IMR-90 (cell line): ENCODE measurements around the gene TES. TPM values are rescaled to one million over a fixed set of nuclear protein-coding genes. Genes with fewer than 3 reads are reported as not detected.

Source experiments
- ATAC-seq: fragments of 200-7000 bp; cut with Tn5 transposase; 2 replicates; pipeline ENCODE4 v1.9.1; 2020; ENCODE audit warnings: low read depth, mild to moderate bottlenecking, moderate library complexity
- BruUV-seq: library from RNA; stranded (reverse); fragments of 400-500 nt; replicated peaks from 2 replicates; lab custom pipeline; 2021; lab: Mats Ljungman, UMichigan
- CTCF ChIA-PET: fragments of 300-600 bp; formaldehyde crosslinking; extraction: SDS; loops from one replicate; lab custom pipeline; 2021; ENCODE audit warnings: antibody characterized with exemption; lab: Yijun Ruan, JAX
- POLR2A ChIA-PET: fragments of 300-600 bp; sonication (Branson Sonifier 250); formaldehyde crosslinking; loops from one replicate; lab custom pipeline; 2022; ENCODE audit warnings: antibody characterized with exemption; ENCODE audit not compliant: unreplicated experiment; lab: Charles Lee
- DNase-seq: peaks from one replicate; pipeline ENCODE4 v3.0.0; 2013
- H2AFZ ChIP-seq: replicated peaks from 2 replicates; pipeline ENCODE3; 2013; ENCODE audit warnings: low read length, mild to moderate bottlenecking; ENCODE audit not compliant: poor library complexity
- H2AK5ac ChIP-seq: 2 replicates; pipeline ENCODE4 v1.6.1; 2013; ENCODE audit warnings: low read depth, low read length, inconsistent platforms
- H2AK9ac ChIP-seq: replicated peaks from 2 replicates; pipeline ENCODE3; 2013; ENCODE audit warnings: mild to moderate bottlenecking, low read depth, low read length, moderate library complexity; ENCODE audit not compliant: poor library complexity
- H2BK120ac ChIP-seq: 2 replicates; pipeline ENCODE4 v1.6.1; 2013; ENCODE audit warnings: low read depth, low read length, inconsistent platforms
- H2BK15ac ChIP-seq: 3 replicates; pipeline ENCODE4 v1.6.1; 2013; ENCODE audit warnings: low read depth, low read length, inconsistent platforms
- H2BK20ac ChIP-seq: 2 replicates; pipeline ENCODE4 v1.6.1; 2013; ENCODE audit warnings: low read depth, mild to moderate bottlenecking, inconsistent platforms, low read length, moderate library complexity
- H2BK5ac ChIP-seq: 2 replicates; pipeline ENCODE4 v1.6.1; 2013; ENCODE audit warnings: mild to moderate bottlenecking, low read depth, low read length, inconsistent platforms; ENCODE audit not compliant: poor library complexity, severe bottlenecking
- H3K14ac ChIP-seq: replicated peaks from 2 replicates; pipeline ENCODE4 v1.6.1; 2013; ENCODE audit warnings: low read depth, low read length, inconsistent platforms
- H3K18ac ChIP-seq: 2 replicates; pipeline ENCODE4 v1.6.1; 2013; ENCODE audit warnings: low read depth, low read length, control low read depth
- H3K23ac ChIP-seq: 2 replicates; pipeline ENCODE4 v1.6.1; 2013; ENCODE audit warnings: low read depth, low read length, inconsistent platforms
- H3K27ac ChIP-seq: 2 replicates; pipeline ENCODE4 v1.5.1; 2013; ENCODE audit warnings: mild to moderate bottlenecking, control low read depth, low read length; ENCODE audit not compliant: insufficient read depth
- H3K27me3 ChIP-seq: 2 replicates; pipeline ENCODE4 v1.6.1; 2013; ENCODE audit warnings: low read length; ENCODE audit not compliant: control insufficient read depth, insufficient read depth
- H3K36me3 ChIP-seq: 2 replicates; pipeline ENCODE4 v1.6.1; 2013; ENCODE audit warnings: low read length, mixed read lengths; ENCODE audit not compliant: control insufficient read depth, insufficient read depth
- H3K4ac ChIP-seq: 2 replicates; pipeline ENCODE4 v1.6.1; 2013; ENCODE audit warnings: low read depth, low read length, inconsistent platforms
- H3K4me1 ChIP-seq: 2 replicates; pipeline ENCODE4 v1.6.1; 2013; ENCODE audit warnings: low read length, mixed read lengths; ENCODE audit not compliant: control insufficient read depth, insufficient read depth
- H3K4me2 ChIP-seq: 2 replicates; pipeline ENCODE4 v1.6.1; 2013; ENCODE audit warnings: low read depth, mild to moderate bottlenecking, control low read depth, low read length, moderate library complexity
- H3K4me3 ChIP-seq: 2 replicates; pipeline ENCODE4 v1.5.1; 2013; ENCODE audit warnings: low read depth, mild to moderate bottlenecking, control low read depth, low read length, moderate library complexity; ENCODE audit not compliant: insufficient read depth
- H3K56ac ChIP-seq: 2 replicates; pipeline ENCODE4 v1.6.1; 2013; ENCODE audit warnings: low read length, inconsistent platforms; ENCODE audit not compliant: insufficient read depth; ENCODE audit errors: extremely low read depth
- H3K79me1 ChIP-seq, 2 experiments: 2 replicates each; pipeline ENCODE4 v1.6.1; 2013; ENCODE audit warnings: low read length in 2 of 2, inconsistent platforms in 1 of 2, low read depth in 1 of 2
- H3K9ac ChIP-seq: 2 replicates; pipeline ENCODE4 v1.6.1; 2013; ENCODE audit warnings: low read depth, low read length, control low read depth
- H3K9me1 ChIP-seq: 2 replicates; pipeline ENCODE4 v1.6.1; 2013; ENCODE audit warnings: low read length, inconsistent platforms; ENCODE audit not compliant: insufficient read depth
- H3K9me3 ChIP-seq: 2 replicates; pipeline ENCODE4 v1.6.1; 2013; ENCODE audit warnings: low read length; ENCODE audit not compliant: control insufficient read depth, insufficient read depth
- H4K20me1 ChIP-seq: 2 replicates; pipeline ENCODE4 v1.6.1; 2013; ENCODE audit warnings: low read length, inconsistent platforms; ENCODE audit not compliant: insufficient read depth
- H4K5ac ChIP-seq: 2 replicates; pipeline ENCODE4 v1.6.1; 2013; ENCODE audit warnings: mild to moderate bottlenecking, low read depth, low read length, control low read depth
- H4K8ac ChIP-seq, 2 experiments: 2 replicates each; pipeline ENCODE4 v1.6.1; 2013; ENCODE audit warnings: low read depth in 2 of 2, low read length in 2 of 2, control low read depth in 1 of 2, inconsistent platforms in 1 of 2
- H4K91ac ChIP-seq: 2 replicates; pipeline ENCODE4 v1.6.1; 2013; ENCODE audit warnings: low read depth, low read length, inconsistent platforms; ENCODE audit not compliant: insufficient read depth
- CEBPB ChIP-seq: IDR thresholded peaks from 2 replicates; pipeline ENCODE4 v1.6.1; 2012; ENCODE audit warnings: low read depth, low read length, improper control_type of control experiment
- FOS ChIP-seq: fragments of 150-350 bp; IDR thresholded peaks from 2 replicates; pipeline ENCODE4 v1.6.1; 2016; ENCODE audit warnings: low read depth, low read length
- MAFK ChIP-seq: IDR thresholded peaks from 2 replicates; pipeline ENCODE4 v1.6.1; 2012; ENCODE audit warnings: low read depth, low read length, improper control_type of control experiment
- MAZ ChIP-seq: IDR thresholded peaks from 2 replicates; pipeline ENCODE4 v1.6.1; 2012; ENCODE audit warnings: low read depth, mild to moderate bottlenecking, low read length, improper control_type of control experiment, moderate library complexity, borderline replicate concordance
- MXI1 ChIP-seq: IDR thresholded peaks from 2 replicates; pipeline ENCODE4 v1.6.1; 2012; ENCODE audit warnings: low read depth, mild to moderate bottlenecking, low read length, moderate library complexity, borderline replicate concordance
- NFE2L2 ChIP-seq: fragments of 150-350 bp; IDR thresholded peaks from 2 replicates; pipeline ENCODE4 v1.6.1; 2016; ENCODE audit warnings: low read depth, mild to moderate bottlenecking, low read length
- POLR2A ChIP-seq: IDR thresholded peaks from 2 replicates; pipeline ENCODE4 v1.6.1; 2012; ENCODE audit warnings: mild to moderate bottlenecking, low read depth, low read length
- RCOR1 ChIP-seq: IDR thresholded peaks from 2 replicates; pipeline ENCODE4 v1.6.1; 2012; ENCODE audit warnings: mild to moderate bottlenecking, low read length, improper control_type of control experiment; ENCODE audit not compliant: insufficient replicate concordance
- RFX5 ChIP-seq: IDR thresholded peaks from 2 replicates; pipeline ENCODE4 v1.8.0; 2012; ENCODE audit warnings: low read depth, mild to moderate bottlenecking, low read length, moderate library complexity
- WGBS, 2 experiments: methylation state at CpG; one replicate each; pipeline versions ENCODE4 v1.1.5 to v1.1.7; 2013; ENCODE audit warnings: missing lambda C conversion rate in 2 of 2; ENCODE audit not compliant: insufficient read length in 1 of 2; ENCODE audit errors: extremely low coverage in 2 of 2; 5-methylcytosine and 5-hydroxymethylcytosine counted together
- dilution Hi-C: fragments of 300-500 bp; cut with HindIII; formaldehyde crosslinking; loops from one replicate; pipeline ENCODE4 v1.14.3; 2018; ENCODE audit warnings: low sequenced_read_pairs; ENCODE audit not compliant: unreplicated experiment
- in situ Hi-C: fragments of 300-500 bp; cut with MboI; formaldehyde crosslinking; loops from 3 replicates; pipeline ENCODE4 v1.14.3; 2019; ENCODE audit warnings: low sequenced_read_pairs, inconsistent platforms, mixed read lengths
- intact Hi-C: fragments of 100-400 bp; cut with micrococcal nuclease; formaldehyde crosslinking; loops from 2 replicates; pipeline ENCODE4 v1.10.0; 2022
- polyA plus RNA-seq, 3 experiments: library from polyadenylated mRNA; depleted of rRNA; stranded (reverse); fragments of >200 nt; gene quantifications; 2 replicates each; pipeline ENCODE4 v1.2.3, GENCODE V29; 2012; ENCODE audit warnings: low replicate concordance in 1 of 3
- total RNA-seq: library from RNA; depleted of rRNA; stranded (reverse); fragments of >200 nt; gene quantifications from 2 replicates; pipeline ENCODE4 v1.2.3, GENCODE V29; 2012
- TF ChIP-seq, protein P1 (sequence below): fragments of 150-350 bp; IDR thresholded peaks from 2 replicates; pipeline ENCODE4 v1.6.1; 2016; ENCODE audit warnings: low read depth, mild to moderate bottlenecking, low read length, moderate library complexity, borderline replicate concordance

TES gene
- total and polyA plus RNA-seq, 2 of the 4 experiments (the other 2 are of a cell fraction): 54.0 to 83.3 TPM

DNA sequence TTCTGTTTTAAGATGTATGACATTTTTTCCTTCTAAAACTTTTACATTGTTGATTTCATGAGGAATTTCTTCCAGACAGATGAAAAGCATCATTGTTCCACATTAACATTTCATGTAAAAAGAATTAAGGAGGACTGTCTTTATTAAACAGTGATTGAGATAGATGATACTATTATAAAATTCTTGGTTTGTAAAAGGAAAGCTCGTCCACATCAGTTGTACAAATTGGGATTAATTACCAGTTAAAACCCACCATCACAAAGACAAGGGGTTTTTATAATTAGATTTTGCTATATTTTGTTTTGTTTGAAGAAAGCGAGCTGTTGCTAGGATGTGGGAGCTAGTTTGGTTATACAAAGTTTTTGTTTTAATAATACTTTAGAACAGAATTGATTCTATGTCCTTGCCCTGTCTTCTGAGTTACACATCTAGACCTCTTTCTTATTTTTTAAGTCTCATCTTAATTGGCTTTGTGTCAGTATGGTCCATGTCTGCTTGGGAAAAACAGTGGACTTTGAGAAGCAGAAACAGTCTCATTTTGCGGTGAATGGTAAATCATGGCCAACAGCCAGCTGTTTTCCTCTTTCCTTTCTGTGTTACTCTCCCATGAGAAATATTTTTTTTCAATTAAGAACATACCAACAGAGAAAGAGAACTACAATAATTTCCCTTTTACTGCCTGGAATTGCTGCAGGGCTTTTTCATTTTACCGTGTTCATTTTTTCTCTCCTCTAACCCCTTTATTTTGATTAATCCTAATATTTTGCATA is 3.2 kb downstream of the TES start:
- in situ Hi-C loops: no loop called here
- Histone ChIP-seq H3K56ac (no peak overlapping the region), H3K23ac (peak overlapping the region; percentile 14), H3K27ac (no peak overlapping the region; the same call in 1 of the 2 replicates), H3K27me3 (no peaks in the 10 kb centered on the region), H2BK15ac (no peak overlapping the region), H4K91ac (no peak overlapping the region), H3K9me1 (0 out of 2 replicates have a peak, but pooled peaks cover 2% of the 10 kb centered on the region), H2BK5ac (no peak overlapping the region), H2BK20ac (no peak overlapping the region), H3K9me3 (no peaks in the 10 kb centered on the region), H3K14ac (no peak overlapping the region), H2AK5ac (no peak overlapping the region; the same call in 1 of the 2 replicates), H4K5ac (peak overlapping the region; percentile 67), H3K36me3 (no peaks in the 10 kb centered on the region), H3K79me1 (peaks cover 10 to 50% of the 10 kb centered on the region in 2 experiments), H2AFZ (no peak overlapping the region), H2AK9ac (no peak overlapping the region), H4K20me1 (peaks cover 8% of the 10 kb centered on the region; the same call in 1 of the 2 replicates), H4K8ac (peak overlapping the region in 1 of 2 experiments; percentile 49; a peak in 1 of 4 replicates), H3K18ac (peak overlapping the region; percentile 69), H2BK120ac (peak overlapping the region; percentile 28; the same call in 1 of the 2 replicates), H3K4me1 (peaks cover 2% of the 10 kb centered on the region), H3K4ac (no peak overlapping the region), H3K4me3 (no peak overlapping the region), H3K9ac (no peak overlapping the region), H3K4me2 (no peak overlapping the region; the same call in 1 of the 2 replicates)
- ChIA-PET POLR2A (no interaction called here), CTCF (no interaction called here)
- intact Hi-C loops: loop anchor here (2.0 kb wide), 1 partner anchor 33 kb away; no protein-coding TSS in a partner anchor
- no TSS peak for BruUV-seq
- no peak for DNase-seq
- no CpG with 5 or more reads among the region's 4 CpGs for WGBS, 2 experiments
- TF ChIP-seq POLR2A (no peak), RFX5 (no peak), CEBPB (no peak), RCOR1 (no peak), MAZ (no peak), MXI1 (no peak), MAFK (no peak), NFE2L2 (no peak), FOS (no peak)
- TF ChIP-seq, protein P1, sequence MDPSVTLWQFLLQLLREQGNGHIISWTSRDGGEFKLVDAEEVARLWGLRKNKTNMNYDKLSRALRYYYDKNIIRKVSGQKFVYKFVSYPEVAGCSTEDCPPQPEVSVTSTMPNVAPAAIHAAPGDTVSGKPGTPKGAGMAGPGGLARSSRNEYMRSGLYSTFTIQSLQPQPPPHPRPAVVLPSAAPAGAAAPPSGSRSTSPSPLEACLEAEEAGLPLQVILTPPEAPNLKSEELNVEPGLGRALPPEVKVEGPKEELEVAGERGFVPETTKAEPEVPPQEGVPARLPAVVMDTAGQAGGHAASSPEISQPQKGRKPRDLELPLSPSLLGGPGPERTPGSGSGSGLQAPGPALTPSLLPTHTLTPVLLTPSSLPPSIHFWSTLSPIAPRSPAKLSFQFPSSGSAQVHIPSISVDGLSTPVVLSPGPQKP: no peak
- dilution Hi-C loops: no loop called here
- no peak for ATAC-seq
